ENCODE results near the gene MAPKAPK3.

MAPKAPK3 gene

DNA sequence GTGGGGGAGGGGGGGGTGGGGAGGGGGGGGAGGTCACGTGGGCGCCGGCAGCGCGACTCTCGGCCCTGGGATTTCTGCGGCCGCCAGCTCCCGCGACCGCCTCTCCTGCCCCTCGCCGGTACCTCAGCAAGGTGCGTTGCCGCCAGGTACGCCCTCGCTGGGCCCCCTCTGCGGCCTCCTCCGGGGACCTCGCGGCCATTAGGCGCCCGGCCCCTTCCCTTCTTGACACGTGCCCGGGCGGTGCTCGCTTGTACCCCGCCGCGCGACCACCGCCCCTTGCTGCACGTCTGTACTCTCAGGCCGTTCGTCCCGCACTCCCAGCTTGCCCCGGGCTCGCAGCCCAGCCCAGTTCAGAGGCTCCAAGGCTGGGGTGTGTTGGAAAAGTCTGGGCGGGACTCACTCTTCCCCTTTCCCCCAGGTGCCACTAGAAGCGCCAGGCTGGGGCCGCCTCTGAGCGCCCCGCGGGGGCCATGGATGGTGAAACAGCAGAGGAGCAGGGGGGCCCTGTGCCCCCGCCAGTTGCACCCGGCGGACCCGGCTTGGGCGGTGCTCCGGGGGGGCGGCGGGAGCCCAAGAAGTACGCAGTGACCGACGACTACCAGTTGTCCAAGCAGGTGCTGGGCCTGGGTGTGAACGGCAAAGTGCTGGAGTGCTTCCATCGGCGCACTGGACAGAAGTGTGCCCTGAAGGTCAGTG lies at the start of gene MAPKAPK3:
MAPKAPK3 (plus strand) TSS at position 56 of the 696 bp plus-strand sequence; CDS start at position 471, 415 bp downstream.
- DNase-seq (ENCODE audit: low spot score) = no peak

DNA sequence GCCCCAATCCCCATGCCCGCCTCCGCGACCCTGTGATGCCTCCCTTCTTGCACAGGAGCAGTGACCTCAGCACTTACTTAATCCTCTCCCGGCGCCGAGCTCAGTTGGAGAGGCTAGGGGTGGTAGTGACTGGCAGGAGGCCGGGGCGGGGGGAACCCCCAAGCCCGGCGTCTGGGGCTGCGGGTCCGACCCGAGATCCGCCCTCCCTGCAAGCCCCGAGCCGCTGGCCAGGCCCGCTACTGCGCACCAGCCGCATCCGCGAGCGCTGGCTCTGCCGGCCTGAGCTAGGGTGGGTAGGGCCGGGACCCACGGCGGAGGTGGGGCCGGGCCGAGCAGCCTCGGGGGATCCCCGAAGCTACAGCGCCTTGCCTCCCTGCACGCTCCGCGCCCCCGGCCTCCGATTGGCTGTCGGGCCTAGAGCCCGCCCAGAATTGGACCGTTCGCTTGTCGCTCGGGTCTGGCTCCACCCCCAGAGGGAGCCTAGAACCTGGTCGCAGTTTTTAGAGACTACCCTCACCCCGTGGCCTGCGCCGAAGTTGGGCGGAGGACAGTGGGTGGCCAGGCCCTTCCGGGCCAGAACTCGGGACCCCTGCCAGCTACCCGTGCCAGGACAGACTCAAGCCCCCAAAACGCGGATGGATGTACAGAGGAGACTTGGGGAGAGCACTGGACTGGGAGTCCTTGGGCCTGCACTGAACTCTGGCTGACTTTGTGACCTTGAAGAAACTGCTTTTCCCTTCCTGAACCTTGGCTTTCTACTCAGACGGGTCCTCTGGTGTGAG lies 49.4 kb upstream of the MAPKAPK3 start, which contains the start of gene C3orf18:
C3orf18 (minus strand) TSS at position 362 of the 782 bp plus-strand sequence. CDS start 2,048 bp downstream, outside the sequence.
- peak; percentile 96 for DNase-seq (ENCODE audit: low spot score)

DNA sequence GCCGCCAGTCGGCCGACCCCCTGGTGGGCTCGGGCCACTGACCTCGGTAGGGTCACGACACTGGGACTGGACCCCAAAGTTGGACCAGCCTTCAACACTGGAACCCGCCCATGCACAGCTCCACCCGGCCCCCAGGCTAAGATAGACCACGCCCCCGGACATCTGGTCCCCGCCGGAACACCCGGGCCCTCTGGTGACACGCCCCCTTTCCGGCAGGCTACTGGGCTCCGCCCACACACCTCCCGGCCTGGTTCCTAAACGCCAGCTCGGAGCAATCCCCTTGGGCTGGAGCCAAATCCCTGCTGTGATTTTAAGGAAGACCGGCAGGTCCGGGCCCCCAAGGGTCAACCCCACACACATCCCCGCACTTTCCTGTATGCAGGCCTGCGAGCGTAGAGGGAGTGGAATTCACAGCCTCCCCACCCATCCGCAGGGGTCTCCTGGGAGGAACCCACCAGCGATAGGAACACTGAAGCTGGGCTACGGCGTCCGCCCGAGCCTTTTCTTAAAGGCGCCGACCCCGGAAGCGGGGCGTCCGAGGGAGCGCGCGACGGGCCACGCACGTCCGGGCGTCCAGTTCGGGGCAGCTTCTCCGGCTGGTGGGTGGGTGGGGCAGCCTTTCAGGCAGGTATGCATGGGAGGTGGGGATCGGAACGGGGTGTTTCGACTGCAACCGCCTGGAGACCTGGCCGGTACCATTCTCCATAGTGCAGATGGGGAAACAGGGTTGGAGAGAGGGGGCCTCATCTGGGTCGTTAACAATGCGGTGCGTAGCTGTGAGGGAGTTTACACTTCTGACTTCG lies 47.8 kb upstream of the MAPKAPK3 start, which contains the start of gene HEMK1:
HEMK1 (plus strand) TSS at position 576 of the 803 bp plus-strand sequence. CDS start 1,583 bp downstream, outside the sequence.
- DNase-seq (ENCODE audit: low spot score) = peak; percentile 94

DNA sequence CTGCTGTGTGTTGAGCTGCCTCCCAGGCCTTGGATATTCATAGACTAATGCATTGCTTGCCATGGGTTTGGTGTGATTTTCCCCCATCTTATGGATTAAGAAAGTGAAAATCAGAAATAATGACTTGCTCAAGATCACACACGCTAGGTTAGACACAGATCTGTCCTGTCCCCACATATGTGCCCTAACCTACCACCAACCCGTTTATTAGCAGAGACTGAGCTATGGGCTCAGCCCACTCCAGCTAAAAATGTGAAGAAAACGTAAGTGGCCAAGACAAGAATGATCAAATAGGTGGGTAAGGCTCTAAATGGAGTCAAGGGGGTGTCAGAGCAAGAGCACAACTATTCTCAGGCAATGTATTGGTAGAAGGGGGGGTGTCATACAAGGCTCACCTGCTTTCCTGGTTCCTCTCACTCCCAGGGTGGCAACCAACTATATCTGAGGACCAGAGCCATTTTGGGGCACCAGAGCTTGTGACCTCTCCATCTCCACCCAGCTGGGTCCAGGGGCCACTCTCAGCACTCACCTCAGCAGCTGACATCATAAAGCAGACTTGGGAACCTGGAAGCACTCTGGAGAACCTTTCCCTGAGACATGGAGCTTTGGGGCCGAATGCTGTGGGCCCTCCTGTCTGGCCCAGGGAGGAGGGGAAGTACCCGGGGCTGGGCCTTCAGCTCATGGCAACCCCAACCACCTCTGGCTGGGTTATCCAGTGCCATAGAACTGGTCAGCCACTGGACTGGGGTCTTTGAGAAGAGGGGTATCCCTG lies 46.3 kb upstream of the MAPKAPK3 start:
- DNase-seq (ENCODE audit: low spot score) = no peak

DNA sequence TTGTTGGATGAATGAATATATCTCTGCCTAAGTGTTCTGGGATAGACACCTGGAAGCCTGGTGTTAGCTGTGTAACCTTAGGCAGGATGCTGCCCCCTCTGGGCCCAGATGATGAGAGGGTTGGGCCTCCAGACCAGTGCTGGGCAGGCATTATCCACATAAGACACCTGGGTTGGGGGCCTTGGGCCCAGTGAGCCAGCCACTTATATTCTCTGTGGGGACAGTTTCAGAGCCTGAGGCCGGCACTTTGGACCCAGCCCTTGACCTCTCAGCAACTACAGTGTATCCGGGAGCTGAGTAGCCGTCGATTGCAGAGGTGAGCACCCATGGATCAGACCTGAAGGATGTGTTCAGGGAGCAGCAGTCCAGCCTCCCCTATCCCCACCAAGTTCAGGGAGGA lies 45.5 kb upstream of the MAPKAPK3 start:
- no peak for DNase-seq (ENCODE audit: low spot score)

DNA sequence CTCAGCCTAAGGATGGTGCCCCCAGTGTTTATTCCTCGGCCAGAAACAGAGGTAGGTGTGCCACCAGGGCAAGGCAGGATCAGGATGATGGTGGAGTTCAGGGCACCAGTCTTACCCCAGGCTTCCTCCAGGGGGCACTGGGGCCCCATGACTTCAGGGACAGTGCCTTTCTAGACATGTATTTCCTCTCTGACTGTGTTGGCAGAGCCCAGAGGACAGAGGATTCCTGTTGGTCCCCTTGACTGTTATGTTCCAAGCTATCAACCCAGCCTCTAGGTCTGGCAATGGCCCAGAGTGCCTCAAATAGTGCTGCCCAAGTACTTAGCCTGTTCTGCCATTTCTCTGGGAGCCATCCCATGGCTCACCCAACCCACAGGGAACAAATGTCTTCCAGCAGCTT lies 44.8 kb upstream of the MAPKAPK3 start:
- peak; percentile 82 for DNase-seq (ENCODE audit: low spot score)

DNA sequence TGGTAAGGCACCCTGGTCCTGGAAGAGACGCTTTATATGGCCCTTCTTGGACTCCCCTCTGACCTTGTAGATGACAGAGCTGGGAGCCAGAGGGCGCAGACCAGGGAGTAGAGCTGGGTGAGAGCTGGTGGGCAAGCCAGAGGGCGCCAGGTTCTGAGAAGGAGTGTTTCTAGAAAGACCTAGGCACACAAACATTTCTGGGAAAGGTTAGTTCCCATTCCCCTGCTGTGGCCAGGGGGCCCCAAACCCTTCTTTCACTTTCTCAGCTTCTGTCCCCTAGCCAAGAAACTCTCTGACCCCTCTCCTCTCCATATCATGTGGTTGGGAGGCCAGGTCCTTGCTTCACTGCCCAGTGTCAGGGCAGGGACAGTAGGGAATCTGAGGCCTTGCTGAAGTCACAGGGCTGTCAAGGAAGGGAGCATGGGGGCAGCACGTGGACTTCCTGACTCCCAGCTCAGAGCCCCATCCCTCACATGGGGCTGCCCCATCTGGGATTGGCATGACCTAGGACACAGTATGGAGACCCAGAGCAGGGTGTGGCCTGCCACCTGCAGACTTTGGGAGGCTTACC lies 44.1 kb upstream of the MAPKAPK3 start:
- no peak for DNase-seq (ENCODE audit: low spot score)

DNA sequence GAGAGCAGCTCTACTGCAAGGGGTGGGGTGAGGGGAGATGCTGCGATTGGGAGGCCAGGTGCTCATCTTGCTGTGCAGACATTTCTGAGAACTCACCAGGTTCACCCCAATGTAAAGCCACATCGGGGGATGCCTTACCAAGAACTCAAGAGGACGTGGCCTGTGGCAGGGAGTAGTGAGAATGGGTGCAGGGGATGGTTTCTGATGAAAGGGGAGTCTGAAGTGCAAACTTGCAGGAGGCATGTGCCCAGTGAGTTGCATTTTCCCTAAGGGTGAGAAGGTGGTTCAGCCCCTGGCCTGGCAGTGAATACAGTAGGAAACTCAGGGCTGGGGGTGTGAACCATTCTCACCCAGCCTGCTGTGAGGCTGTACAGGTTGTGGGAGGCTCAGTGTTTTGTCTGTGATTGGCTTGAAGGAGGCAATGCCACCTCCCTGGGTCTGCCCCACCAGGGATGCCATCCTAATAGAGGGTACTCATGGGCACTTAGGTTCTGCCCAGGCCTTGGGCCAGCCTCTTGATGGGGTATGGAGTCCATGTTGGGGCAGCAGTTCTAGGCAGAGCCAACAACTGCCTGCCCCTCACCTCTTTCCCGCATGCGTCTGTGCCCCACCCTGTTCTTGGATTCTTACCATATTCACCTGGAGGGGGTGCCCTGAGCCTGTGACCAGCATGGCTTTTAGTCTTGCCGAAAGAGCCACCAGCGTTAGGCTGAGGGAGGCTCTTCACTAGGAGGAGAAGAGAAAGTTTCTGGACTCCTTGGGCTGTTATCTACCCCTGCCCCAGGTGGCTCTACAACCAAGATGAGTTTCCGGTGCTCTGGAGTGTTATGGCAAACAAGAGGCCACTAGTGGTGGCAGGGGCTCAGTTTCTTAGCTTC lies 43.1 kb upstream of the MAPKAPK3 start:
- peak; percentile 43 for DNase-seq (ENCODE audit: low spot score)

DNA sequence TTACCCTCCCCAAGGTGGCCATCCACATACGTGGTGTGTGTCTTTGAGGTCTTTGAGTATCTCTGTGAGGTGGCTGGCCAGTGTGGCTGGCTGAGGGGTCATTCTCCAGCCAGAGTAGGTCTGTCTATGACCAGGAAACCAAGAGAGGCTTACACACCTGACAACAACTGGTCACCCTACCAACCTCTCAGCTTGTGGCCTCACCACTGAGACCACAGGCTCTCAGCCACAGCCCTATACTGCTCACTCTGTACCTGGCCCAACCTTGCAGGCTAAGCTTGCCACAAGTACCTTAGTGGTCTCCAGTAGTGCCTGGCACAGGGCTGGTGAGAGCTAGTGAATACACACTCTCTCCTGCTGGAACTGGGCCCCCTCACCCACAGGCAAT lies 42.5 kb upstream of the MAPKAPK3 start:
- DNase-seq (ENCODE audit: low spot score) = no peak

DNA sequence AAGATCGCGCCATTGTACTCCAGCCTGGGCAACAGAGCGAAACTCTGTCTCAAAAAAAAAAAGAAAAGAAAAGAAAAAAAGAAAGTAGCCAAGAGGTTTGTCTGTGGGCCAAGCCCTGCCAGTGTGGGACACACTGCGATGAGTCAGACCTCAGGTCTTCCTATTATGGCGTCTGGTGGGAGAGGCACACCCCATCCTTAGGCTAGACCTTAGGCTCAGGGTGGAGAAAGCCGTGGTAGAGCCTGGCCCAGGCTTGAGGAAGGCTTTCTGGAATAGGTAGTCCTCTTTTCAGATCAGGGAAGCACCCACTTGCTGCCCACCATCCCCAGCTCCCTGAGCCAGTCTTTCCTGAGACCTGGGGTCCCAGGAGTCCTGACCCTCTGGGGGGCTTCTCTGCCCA lies 41.6 kb upstream of the MAPKAPK3 start:
- no peak for DNase-seq (ENCODE audit: low spot score)

DNA sequence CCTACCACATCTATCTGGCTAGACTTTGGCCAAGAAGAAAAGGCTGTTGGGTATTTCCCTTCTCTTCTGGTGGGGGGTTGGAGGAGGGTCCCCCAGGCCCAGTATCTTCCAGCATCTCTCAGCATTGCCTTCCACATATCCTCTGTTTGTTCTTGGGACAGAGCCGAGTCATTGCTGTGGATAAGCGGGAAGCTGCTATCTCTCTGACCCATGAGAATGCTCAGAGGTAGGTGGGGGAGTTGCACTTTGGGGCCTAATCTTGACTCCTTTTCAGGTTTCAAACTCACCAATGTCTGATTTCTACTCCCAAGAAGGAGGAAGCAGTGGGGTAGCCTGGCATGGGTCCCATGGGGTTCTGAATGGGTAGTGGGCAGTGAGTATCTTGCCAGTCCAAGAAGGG lies 39.6 kb upstream of the MAPKAPK3 start:
- DNase-seq (ENCODE audit: low spot score) = no peak

DNA sequence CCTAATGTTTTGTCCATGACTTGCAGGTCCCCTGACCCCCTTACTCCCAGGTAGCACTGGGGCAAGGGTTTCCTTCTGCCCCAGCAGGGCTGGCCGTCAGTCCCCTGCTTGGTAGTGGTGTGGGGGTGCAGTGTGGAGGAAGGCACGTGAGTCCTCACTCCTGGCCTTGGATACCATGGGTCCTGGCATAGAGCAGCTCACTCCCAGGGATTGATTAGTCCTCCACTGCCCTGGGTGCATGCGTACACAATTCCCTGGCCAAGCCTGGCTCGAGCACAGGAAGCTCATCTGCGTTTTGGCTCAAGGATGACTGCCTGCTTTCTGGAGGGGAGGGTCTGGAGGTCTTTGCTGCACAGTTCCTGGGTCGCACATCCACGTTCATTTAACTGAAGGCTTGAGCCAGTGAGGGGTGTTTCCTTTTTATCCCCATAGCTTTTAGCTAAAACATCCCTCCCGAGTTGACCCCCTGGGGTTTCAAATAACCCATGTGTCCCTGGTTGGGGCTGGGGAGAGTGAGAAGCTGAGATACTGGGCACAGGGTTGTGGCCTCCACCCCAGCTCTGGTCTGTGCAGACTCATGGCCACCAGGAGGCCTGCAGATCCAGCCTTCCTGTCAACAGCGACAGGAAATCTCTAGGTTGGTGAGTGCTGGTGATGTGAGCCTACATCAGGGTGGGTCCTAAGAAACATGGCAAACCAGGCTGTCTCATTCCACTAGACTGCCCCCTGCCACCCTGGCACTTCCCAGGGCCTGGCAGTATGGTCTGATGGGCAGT lies 36.1 kb upstream of the MAPKAPK3 start:
- no peak for DNase-seq (ENCODE audit: low spot score)

DNA sequence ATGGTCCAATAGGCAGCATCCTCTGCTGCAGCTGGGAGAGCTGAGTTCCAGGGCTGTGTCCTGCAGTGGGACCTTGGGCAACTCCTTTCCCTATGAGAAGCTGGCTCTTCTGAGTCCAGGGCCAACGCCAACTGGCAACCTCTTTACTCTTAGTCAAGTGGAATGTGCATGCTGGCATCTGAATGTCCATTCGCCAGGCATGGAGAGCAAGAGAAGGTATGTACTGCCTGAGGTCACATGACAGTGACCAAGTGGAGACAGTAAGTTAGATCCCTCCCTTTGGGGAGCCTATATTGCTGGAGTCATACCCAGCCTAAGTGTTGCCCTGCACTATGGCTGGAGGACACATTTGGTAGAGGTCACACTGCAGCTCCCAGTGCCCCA lies 35.5 kb upstream of the MAPKAPK3 start:
- no peak for DNase-seq (ENCODE audit: low spot score)

DNA sequence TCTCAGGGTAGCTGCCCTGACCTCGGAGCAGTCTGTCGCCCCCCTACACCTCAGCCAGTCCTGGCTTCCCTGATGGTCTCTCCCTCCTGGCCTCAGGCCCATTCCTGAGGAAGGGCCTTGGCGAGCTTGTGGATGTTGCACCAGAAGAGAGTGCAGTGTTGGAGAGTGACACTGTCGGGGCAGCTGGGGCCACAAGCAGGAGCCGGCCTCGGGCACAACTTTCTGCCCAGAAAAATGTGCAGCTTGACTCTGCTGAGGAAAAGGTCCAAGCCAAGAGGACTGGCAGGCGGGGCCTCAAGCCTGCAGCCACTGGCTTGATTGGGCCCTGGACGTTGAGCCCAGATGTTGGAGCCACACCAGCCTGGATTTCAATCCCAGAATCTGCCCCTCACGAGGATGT lies 34.9 kb upstream of the MAPKAPK3 start:
- no peak for DNase-seq (ENCODE audit: low spot score)

DNA sequence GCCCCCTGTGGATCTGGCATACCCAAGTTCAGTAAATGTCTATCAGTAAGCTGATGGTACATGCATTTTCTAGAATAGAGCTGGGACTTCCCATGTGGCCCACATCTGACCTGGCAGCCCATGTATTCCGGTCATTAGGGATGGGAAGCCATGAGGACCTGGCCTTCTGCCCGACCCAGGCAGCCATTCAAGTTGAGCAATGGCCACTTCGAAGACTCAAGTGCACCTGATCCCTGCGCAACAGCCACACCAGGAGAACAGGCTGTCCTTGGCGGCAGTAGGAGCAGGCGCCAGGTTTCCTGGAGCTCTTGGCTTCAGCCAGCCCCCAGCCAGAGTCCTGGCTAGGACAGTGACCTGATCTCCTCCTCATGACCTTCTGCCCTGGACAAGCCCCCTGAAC lies 33.1 kb upstream of the MAPKAPK3 start:
- DNase-seq (ENCODE audit: low spot score) = no peak

DNA sequence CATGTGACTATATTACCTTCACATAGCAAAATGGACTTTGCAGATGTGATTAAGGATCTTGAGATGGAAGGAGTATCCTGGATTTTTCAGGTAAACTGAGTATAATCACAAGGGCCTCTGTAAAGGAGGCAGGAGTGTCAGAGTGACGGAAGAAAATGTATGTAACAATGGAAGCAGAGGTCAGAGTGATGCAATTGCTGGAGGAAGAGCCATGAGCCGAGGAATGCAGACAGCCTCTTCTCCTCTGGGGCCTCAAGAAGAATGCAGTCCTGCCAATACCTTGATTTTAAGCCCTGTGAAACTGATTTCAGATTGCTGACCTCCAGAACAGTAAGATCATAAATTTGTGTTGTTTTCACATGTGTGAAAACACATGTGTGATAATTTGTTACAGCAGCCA lies 32.6 kb upstream of the MAPKAPK3 start:
- DNase-seq (ENCODE audit: low spot score) = no peak

DNA sequence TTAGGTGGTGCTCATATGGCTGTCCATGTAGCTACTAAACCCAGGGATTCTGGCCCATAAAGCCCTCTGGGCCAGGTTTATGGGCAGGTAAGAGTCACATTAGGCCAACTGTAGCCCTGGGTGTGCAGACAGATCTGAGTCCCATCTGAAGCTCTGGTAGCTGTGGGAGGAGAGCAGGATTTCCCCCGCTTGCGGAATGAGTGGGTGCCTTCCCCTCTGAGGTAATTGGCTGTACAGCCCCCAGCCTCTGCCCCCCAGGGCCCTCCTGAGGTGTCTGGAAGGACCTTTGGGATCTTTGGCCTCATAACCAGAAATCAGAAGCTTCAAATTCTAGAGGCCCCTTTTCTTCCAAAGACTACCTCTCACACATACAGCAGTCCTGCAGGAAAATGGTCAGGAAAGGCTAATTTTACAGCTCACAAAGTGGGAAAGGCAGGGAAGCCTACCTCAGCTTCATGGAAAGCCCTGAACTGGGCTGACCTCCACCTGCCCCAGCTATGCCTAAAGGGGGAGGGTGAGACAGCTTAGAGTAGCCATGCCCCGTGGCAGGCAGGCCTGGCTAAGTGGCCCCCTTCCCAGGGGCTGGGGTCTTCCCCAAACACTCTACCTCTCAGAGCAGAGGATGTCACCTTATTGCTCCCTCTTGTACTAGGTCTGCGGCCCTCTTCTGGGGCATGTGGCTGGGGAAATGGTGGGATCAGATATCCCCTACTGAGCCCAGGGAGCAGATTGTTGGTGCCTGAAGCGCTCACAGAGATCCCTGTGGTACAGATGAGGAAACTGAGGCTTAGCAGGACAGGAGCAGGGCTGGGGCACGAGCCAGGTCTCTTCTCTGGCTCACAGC lies 30.8 kb upstream of the MAPKAPK3 start:
- DNase-seq (ENCODE audit: low spot score) = no peak

DNA sequence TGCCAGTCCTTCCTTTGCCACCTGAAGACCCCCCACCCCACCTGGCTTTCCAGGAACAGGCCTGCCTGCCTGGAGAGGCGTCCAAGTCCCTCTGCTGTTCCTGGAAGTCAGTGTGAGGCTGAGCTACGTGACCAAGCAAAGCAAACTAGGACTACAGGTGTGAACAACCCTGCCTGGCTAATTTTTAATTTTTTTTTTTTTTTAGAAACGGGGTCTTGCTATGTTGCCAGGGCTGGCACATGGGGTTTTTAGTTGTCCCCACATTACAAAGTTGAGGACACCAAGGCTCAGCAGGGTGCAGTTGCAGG lies 30.2 kb upstream of the MAPKAPK3 start:
- no peak for DNase-seq (ENCODE audit: low spot score)

DNA sequence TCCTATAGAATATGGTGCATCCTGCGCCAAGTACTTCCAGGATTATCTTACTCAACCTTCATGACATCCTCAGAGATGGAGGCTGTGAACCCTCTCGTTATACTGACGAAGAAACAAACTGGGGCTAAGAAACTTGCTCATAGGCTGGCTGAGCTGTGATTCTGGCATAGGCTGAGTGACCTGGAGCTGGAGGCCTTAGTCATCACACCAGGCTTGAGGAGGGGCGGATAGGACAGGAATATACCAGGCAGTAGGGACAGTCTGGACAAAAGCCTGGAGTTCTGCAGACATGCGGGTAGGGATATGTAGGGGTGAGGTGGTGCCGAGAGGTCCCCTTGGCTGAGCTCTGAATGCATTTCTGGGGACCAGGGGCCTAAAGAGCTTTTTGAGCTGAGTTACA lies 29.6 kb upstream of the MAPKAPK3 start:
- no peak for DNase-seq (ENCODE audit: low spot score)
